Neural progenitor cell (in vitro differentiated cells): Measurements from ENCODE around the gene AHR. TPM values are rescaled to one million over a fixed set of nuclear protein-coding genes. Genes with fewer than 3 reads are reported as not detected.
A peak's percentile ranks its signal among the peaks of the same experiment; 100 is the strongest.
"Not testable (repeated sequence)": the region's sequence is repeated elsewhere in the genome, so short reads cannot be mapped to it uniquely, and the experiment has no call there.

Experiments used
- DNase-seq: peaks from one replicate; pipeline ENCODE4 v3.0.0-alpha.2; 2016; ENCODE audit warnings: low spot score
- H2AFZ ChIP-seq: fragments of 200-600 bp; sonication (generic); replicated peaks from 2 replicates; pipeline ENCODE4 v1.6.1; 2016; ENCODE audit warnings: antibody characterized with exemption
- H3F3A ChIP-seq: fragments of 200-600 bp; sonication (generic); 2 replicates; pipeline ENCODE4 v1.6.1; 2016; ENCODE audit warnings: antibody characterized with exemption, low read depth
- H3K27ac ChIP-seq: fragments of 200-600 bp; sonication (generic); 2 replicates; pipeline ENCODE4 v1.5.1; 2016; ENCODE audit warnings: mild to moderate bottlenecking
- H3K27me3 ChIP-seq: fragments of 200-600 bp; sonication (generic); 2 replicates; pipeline ENCODE4 v1.6.1; 2016; ENCODE audit warnings: mild to moderate bottlenecking, moderate library complexity
- H3K36me3 ChIP-seq: fragments of 200-600 bp; sonication (generic); 2 replicates; pipeline ENCODE4 v1.5.1; 2016
- H3K4me1 ChIP-seq: fragments of 200-600 bp; sonication (generic); 2 replicates; pipeline ENCODE4 v1.6.1; 2016; ENCODE audit warnings: mixed run types
- H3K4me2 ChIP-seq: fragments of 200-600 bp; sonication (generic); 2 replicates; pipeline ENCODE4 v1.6.1; 2016
- H3K4me3 ChIP-seq: fragments of 200-600 bp; sonication (generic); 2 replicates; pipeline ENCODE4 v1.5.1; 2016
- H3K79me2 ChIP-seq: fragments of 200-600 bp; sonication (generic); 2 replicates; pipeline ENCODE4 v1.6.1; 2016; ENCODE audit warnings: low read depth
- H3K9ac ChIP-seq: fragments of 200-600 bp; sonication (generic); 2 replicates; pipeline ENCODE4 v1.6.1; 2016
- H3K9me3 ChIP-seq: fragments of 200-600 bp; sonication (generic); 2 replicates; pipeline ENCODE4 v1.5.1; 2016; ENCODE audit warnings: low read depth
- H4K20me1 ChIP-seq: fragments of 200-600 bp; sonication (generic); 2 replicates; pipeline ENCODE4 v1.6.1; 2016; ENCODE audit warnings: low read depth
- H3K27ac Mint-ChIP-seq: 3 replicates; pipeline ENCODE4 v1.8.0; 2021; ENCODE audit warnings: mixed read lengths
- H3K27me3 Mint-ChIP-seq: 2 replicates; pipeline ENCODE4 v1.8.0; 2022; ENCODE audit warnings: low read depth, mild to moderate bottlenecking, inconsistent platforms, moderate library complexity, mixed read lengths; ENCODE audit not compliant: insufficient read depth
- H3K36me3 Mint-ChIP-seq: 3 replicates; pipeline ENCODE4 v1.8.0; 2021; ENCODE audit warnings: mixed read lengths
- H3K4me1 Mint-ChIP-seq: 3 replicates; pipeline ENCODE4 v1.8.0; 2021; ENCODE audit warnings: mixed read lengths
- H3K4me3 Mint-ChIP-seq: 3 replicates; pipeline ENCODE4 v1.8.0; 2021; ENCODE audit warnings: mild to moderate bottlenecking, moderate library complexity, mixed read lengths
- H3K9me3 Mint-ChIP-seq: 3 replicates; pipeline ENCODE4 v1.8.0; 2020; ENCODE audit warnings: mixed read lengths
- CTCF ChIP-seq: fragments of 200-600 bp; sonication (generic); IDR thresholded peaks from 2 replicates; pipeline ENCODE4 v1.5.1; 2017; ENCODE audit warnings: antibody characterized with exemption, mild to moderate bottlenecking
- EZH2 ChIP-seq: fragments of 200-600 bp; sonication (generic); IDR thresholded peaks from 2 replicates; pipeline ENCODE4 v1.6.1; 2017; ENCODE audit warnings: antibody characterized with exemption, mild to moderate bottlenecking, moderate library complexity
- EZH2phosphoT487 ChIP-seq: fragments of 200-600 bp; sonication (generic); IDR thresholded peaks from 2 replicates; pipeline ENCODE4 v1.6.1; 2017; ENCODE audit warnings: antibody characterized with exemption
- total RNA-seq: library from RNA; depleted of rRNA; stranded (reverse); fragments of >200 nt; gene quantifications from 2 replicates; pipeline ENCODE4 v1.2.3, GENCODE V29; 2015; ENCODE audit warnings: low replicate concordance

The AHR gene
- total RNA-seq, 1 donor from 2014 or later = 5.7 TPM

- H3K36me3 ChIP-seq = no peaks in the 10 kb centered on the region
- peaks cover 7% of the 10 kb centered on the region for H3K36me3 Mint-ChIP-seq
- H3K4me3 Mint-ChIP-seq = no peak overlapping the region
- no peaks in the 10 kb centered on the region for H3K4me1 ChIP-seq
- peaks cover 3% of the 10 kb centered on the region for H3K9me3 Mint-ChIP-seq
- H3K27ac ChIP-seq = no peak overlapping the region
- TF ChIP-seq CTCF = no peak
- DNase-seq = no peak
- H3K79me2 ChIP-seq = no peaks in the 10 kb centered on the region
- H3K27me3 ChIP-seq = no peaks in the 10 kb centered on the region
- H3K9me3 ChIP-seq = no peaks in the 10 kb centered on the region
- H3K9ac ChIP-seq = no peak overlapping the region
- H3K27ac Mint-ChIP-seq = no peak overlapping the region
- H3F3A ChIP-seq = no peaks in the 10 kb centered on the region
- H2AFZ ChIP-seq = no peak overlapping the region
- H3K27me3 Mint-ChIP-seq = no peaks in the 10 kb centered on the region
- no peak overlapping the region for H3K4me2 ChIP-seq
- H3K4me1 Mint-ChIP-seq = no peaks in the 10 kb centered on the region
- H3K4me3 ChIP-seq = no peak overlapping the region
- H4K20me1 ChIP-seq = no peaks in the 10 kb centered on the region
These were observed 42.2 kb downstream of the AHR start for GRCh38 chr7:17340655-17341054.

DNA sequence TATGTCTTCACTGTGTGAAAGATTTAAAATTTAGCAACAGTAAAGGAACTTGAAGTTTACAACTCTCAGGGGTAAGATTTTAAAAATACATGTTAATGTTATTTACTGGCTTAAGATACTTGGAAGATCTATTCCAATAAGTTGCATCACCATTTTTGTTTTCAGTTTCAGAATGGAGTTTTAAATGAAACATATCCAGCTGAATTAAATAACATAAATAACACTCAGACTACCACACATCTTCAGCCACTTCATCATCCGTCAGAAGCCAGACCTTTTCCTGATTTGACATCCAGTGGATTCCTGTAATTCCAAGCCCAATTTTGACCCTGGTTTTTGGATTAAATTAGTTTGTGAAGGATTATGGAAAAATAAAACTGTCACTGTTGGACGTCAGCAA, 44.3 kb downstream of the AHR start:
- TF ChIP-seq EZH2 (no peak), CTCF (no peak), EZH2phosphoT487 (no peak)
- Mint-ChIP-seq H3K27me3 (no peaks in the 10 kb centered on the region), H3K27ac (no peak overlapping the region), H3K36me3 (peaks cover 2% of the 10 kb centered on the region), H3K4me3 (no peak overlapping the region), H3K9me3 (no peaks in the 10 kb centered on the region), H3K4me1 (peaks cover 7% of the 10 kb centered on the region)
- H3K36me3 ChIP-seq = no peaks in the 10 kb centered on the region
- peaks cover 7% of the 10 kb centered on the region for H3F3A ChIP-seq
- H3K4me1 ChIP-seq = no peaks in the 10 kb centered on the region
- H3K79me2 ChIP-seq = no peaks in the 10 kb centered on the region
- no peak overlapping the region for H3K9ac ChIP-seq
- no peaks in the 10 kb centered on the region for H3K27me3 ChIP-seq
- no peak for DNase-seq
- no peaks in the 10 kb centered on the region for H4K20me1 ChIP-seq
- no peak overlapping the region for H2AFZ ChIP-seq
- no peak overlapping the region for H3K27ac ChIP-seq
- H3K9me3 ChIP-seq = no peaks in the 10 kb centered on the region
- H3K4me2 ChIP-seq = no peak overlapping the region
- H3K4me3 ChIP-seq = no peak overlapping the region

DNA sequence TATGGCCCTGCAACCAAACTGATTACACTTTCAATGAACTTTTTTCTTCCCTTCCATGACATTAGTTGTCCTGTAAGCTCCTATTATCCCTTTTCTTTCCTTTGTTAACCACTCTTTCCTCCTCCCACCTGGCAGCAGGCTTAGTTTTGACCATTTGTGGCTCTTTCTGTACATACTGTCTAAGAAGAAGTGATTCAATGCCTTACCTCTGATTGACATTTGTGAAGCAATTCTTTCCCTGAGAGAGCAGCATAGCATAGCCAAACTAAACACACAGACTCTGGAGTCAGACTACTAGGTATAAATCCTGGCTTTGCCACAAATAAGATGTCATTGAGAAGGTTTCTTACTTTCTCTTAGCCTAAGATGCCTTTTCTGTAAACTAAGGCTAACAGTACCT, 48.9 kb downstream of the AHR start:
- no peaks in the 10 kb centered on the region for H4K20me1 ChIP-seq

GRCh38 chr7:17348932-17349331, 50.5 kb downstream of the AHR start:
- H3K79me2 ChIP-seq, H3K4me1 ChIP-seq, DNase-seq, H3K27ac ChIP-seq, H3F3A ChIP-seq, H4K20me1 ChIP-seq, H3K4me3 Mint-ChIP-seq, H3K27ac Mint-ChIP-seq, H3K4me3 ChIP-seq, H3K27me3 Mint-ChIP-seq, H2AFZ ChIP-seq, H3K27me3 ChIP-seq, H3K9ac ChIP-seq, H3K4me2 ChIP-seq, H3K4me1 Mint-ChIP-seq, H3K9me3 ChIP-seq, H3K36me3 ChIP-seq: not testable (repeated sequence)
- peaks cover 25% of the 10 kb centered on the region for H3K36me3 Mint-ChIP-seq
- peaks cover 33% of the 10 kb centered on the region for H3K9me3 Mint-ChIP-seq

More for the DNA sequence above, 48.9 kb downstream of the AHR start:
- Histone ChIP-seq H3K4me3 (no peak overlapping the region), H3K27ac (no peak overlapping the region), H3K4me2 (peak overlapping the region; percentile 13), H3K36me3 (no peaks in the 10 kb centered on the region), H3K27me3 (no peaks in the 10 kb centered on the region), H3K9me3 (no peaks in the 10 kb centered on the region), H3K4me1 (no peaks in the 10 kb centered on the region), H3K79me2 (no peaks in the 10 kb centered on the region), H3F3A (peaks cover 7% of the 10 kb centered on the region), H2AFZ (no peak overlapping the region), H3K9ac (no peak overlapping the region)
- Mint-ChIP-seq H3K27ac (no peak overlapping the region), H3K4me3 (no peak overlapping the region), H3K4me1 (peaks cover 7% of the 10 kb centered on the region), H3K9me3 (peaks cover 28% of the 10 kb centered on the region), H3K27me3 (no peaks in the 10 kb centered on the region), H3K36me3 (peaks cover 18% of the 10 kb centered on the region)
- no peak for TF ChIP-seq EZH2
- no peak for TF ChIP-seq CTCF
- no peak for TF ChIP-seq EZH2phosphoT487
- DNase-seq = peak; percentile 11

- H3K4me1 ChIP-seq, H3K27ac Mint-ChIP-seq, H3K9me3 ChIP-seq, H3F3A ChIP-seq, H2AFZ ChIP-seq, H3K4me3 ChIP-seq, H3K27me3 Mint-ChIP-seq, H3K27me3 ChIP-seq, DNase-seq, H3K4me1 Mint-ChIP-seq, H4K20me1 ChIP-seq, H3K4me3 Mint-ChIP-seq, H3K4me2 ChIP-seq, H3K9ac ChIP-seq, H3K79me2 ChIP-seq, H3K36me3 ChIP-seq, H3K27ac ChIP-seq: not testable (repeated sequence)
- H3K36me3 Mint-ChIP-seq = peaks cover 25% of the 10 kb centered on the region
- peaks cover 33% of the 10 kb centered on the region for H3K9me3 Mint-ChIP-seq
These were observed 51.9 kb downstream of the AHR start for GRCh38 chr7:17350321-17350720.

DNA sequence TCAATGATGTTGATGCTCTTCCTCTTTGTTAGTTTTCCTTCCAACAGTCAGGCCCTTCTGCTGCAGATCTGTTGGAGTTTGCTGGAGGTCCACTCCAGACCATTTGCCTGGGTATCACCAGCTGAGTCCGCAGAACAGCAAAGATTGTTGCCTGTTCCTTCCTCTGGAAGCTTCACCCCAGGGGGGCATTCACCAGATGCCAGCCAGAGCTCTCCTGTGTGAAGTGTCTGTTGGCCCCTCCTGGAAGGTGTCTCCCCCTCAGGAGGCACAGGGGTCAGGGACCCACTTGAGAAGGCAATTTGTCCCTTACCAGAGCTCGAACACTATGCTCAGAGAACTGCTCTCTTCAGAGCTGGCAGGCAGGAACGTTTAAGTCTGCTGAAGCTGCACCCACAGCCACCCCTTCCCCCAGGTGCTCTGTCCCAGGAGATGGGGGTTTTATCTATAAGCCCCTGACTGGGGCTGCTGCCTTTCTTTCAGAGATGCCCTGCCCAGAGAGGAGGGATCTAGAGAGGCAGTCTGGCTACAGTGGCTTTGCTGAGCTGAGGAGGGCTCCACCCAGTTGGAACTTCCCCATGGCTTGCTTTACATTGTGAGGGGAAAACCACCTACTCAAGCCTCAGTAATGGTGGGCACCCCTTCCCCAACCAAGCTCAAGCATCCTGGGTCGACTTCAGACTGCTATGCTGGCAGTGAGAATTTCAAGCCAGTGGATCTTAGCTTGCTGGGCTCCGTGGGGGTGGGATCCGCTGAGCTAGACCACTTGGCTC, 55.4 kb downstream of the AHR start:
- H3K4me1 ChIP-seq, H3K9ac ChIP-seq, H3K79me2 ChIP-seq, H3K36me3 ChIP-seq, H3K4me3 Mint-ChIP-seq, H3K4me3 ChIP-seq, DNase-seq, H3K27me3 ChIP-seq, H3K4me2 ChIP-seq, H3K27ac ChIP-seq, H3K9me3 ChIP-seq, H2AFZ ChIP-seq, H4K20me1 ChIP-seq, H3K27me3 Mint-ChIP-seq, H3K4me1 Mint-ChIP-seq, H3F3A ChIP-seq, H3K27ac Mint-ChIP-seq: not testable (repeated sequence)
- H3K9me3 Mint-ChIP-seq = peaks cover 33% of the 10 kb centered on the region
- H3K36me3 Mint-ChIP-seq = peaks cover 25% of the 10 kb centered on the region
